Keratinocyte (primary cell): ENCODE data around the gene FAM83E.

ENCODE experiments used
- EZH2 ChIP-seq: IDR thresholded peaks from one replicate; pipeline ENCODE4 v1.6.1; 2012; ENCODE audit warnings: inconsistent platforms, mild to moderate bottlenecking, low read length, moderate library complexity
- TF ChIP-seq, protein P1 (sequence below), 3 experiments: IDR thresholded peaks in 1 of 3; conservative IDR thresholded peaks in 1 of 3; optimal IDR thresholded peaks in 1 of 3; 2 replicates in 2 of 3; 3 replicates in 1 of 3; pipeline versions ENCODE3 to v1.5.1; 2011; ENCODE audit warnings: low read length in 3 of 3, mild to moderate bottlenecking in 3 of 3, moderate library complexity in 2 of 3, control low read depth in 1 of 3, inconsistent platforms in 1 of 3; ENCODE audit not compliant: insufficient read depth in 2 of 3; ENCODE audit errors: extremely low read depth in 1 of 3

DNA sequence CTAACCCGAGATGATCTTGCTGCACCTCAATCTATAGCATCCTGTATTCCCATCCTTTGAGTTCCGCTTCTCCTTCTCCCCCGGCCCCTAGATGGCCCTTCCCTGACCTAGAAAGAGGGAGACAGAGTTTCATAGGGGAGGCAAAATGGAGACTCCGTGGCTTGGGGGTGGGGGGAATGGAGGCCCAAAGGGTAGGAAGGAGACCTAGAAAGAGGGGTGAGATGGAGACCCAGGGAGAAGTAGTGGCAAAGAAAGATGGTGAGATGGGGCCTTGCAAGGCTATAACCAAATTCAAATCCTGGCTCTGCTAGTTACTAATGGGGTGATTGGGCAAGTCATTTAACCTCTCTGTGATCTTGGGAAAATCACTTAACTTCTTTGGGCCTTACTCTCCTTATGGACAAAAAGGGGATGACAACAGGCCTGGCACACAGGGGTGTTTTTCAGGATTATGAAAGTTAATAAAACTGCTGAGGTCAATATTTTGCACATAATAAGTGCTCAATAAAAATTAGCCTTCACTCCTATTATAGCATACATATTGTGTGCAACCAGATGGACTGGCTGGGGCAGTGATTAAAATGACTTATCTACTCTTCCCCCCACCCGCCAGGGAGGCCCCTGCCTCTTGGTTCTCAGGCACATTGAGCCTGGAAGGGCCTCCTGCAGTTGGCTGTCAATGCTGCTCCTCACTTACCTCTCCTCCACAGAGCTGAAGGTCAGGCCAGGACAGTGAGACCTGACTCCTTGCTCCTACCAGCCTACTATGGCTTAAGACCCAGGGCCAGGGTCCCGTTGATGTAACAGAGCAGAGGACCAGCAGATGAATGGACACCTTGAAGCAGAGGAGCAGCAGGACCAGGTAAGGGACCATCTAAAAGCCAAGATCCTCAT is 5.1 kb upstream of the FAM83E start:
- TF ChIP-seq, protein P1, sequence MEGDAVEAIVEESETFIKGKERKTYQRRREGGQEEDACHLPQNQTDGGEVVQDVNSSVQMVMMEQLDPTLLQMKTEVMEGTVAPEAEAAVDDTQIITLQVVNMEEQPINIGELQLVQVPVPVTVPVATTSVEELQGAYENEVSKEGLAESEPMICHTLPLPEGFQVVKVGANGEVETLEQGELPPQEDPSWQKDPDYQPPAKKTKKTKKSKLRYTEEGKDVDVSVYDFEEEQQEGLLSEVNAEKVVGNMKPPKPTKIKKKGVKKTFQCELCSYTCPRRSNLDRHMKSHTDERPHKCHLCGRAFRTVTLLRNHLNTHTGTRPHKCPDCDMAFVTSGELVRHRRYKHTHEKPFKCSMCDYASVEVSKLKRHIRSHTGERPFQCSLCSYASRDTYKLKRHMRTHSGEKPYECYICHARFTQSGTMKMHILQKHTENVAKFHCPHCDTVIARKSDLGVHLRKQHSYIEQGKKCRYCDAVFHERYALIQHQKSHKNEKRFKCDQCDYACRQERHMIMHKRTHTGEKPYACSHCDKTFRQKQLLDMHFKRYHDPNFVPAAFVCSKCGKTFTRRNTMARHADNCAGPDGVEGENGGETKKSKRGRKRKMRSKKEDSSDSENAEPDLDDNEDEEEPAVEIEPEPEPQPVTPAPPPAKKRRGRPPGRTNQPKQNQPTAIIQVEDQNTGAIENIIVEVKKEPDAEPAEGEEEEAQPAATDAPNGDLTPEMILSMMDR (optimal IDR thresholded peaks at IDR 0.05 in 1 of 3, IDR thresholded peaks at IDR 0.05 in 1 of 3, conservative IDR thresholded peaks at IDR 0.05 in 1 of 3; ENCODE audit: extremely low read depth in 1 of 3, insufficient read depth in 2 of 3, low read length in 3 of 3) = peak in 1 of 3 experiments; percentile 3
- no peak for TF ChIP-seq EZH2
